PC-9 (cell line): ENCODE results near the gene CA12. TPM values are rescaled to one million over a fixed set of nuclear protein-coding genes. Genes with fewer than 3 reads are reported as not detected.

Source experiments
- BruUV-seq: library from RNA; stranded (reverse); fragments of 400-500 nt; replicated peaks from 2 replicates; lab custom pipeline; 2021; lab: Mats Ljungman, UMichigan
- CTCF ChIA-PET: fragments of 300-600 bp; sonication (Branson Sonifier 250); formaldehyde crosslinking; loops from one replicate; lab custom pipeline; 2022; ENCODE audit warnings: antibody characterized with exemption; lab: Charles Lee
- POLR2A ChIA-PET: fragments of 300-600 bp; sonication (Branson Sonifier 250); formaldehyde crosslinking; loops from one replicate; lab custom pipeline; 2022; ENCODE audit warnings: antibody characterized with exemption; ENCODE audit not compliant: unreplicated experiment; lab: Charles Lee
- DNase-seq, 2 experiments: peaks; one replicate each; pipeline versions ENCODE4 v3.0.0 to v3.0.0-alpha.2; 2015 to 2022; ENCODE audit warnings: mixed read lengths in 1 of 2
- H2AFZ ChIP-seq: fragments of 200-600 bp; sonication (generic); 2 replicates; pipeline ENCODE4 v1.8.1; 2017; ENCODE audit warnings: antibody characterized with exemption
- H3F3A ChIP-seq: fragments of 200-600 bp; sonication (generic); 2 replicates; pipeline ENCODE4 v1.8.1; 2017; ENCODE audit warnings: antibody characterized with exemption, mild to moderate bottlenecking, low read depth; ENCODE audit not compliant: insufficient read depth
- H3K27ac ChIP-seq: fragments of 200-600 bp; sonication (generic); 2 replicates; pipeline ENCODE4 v1.6.1; 2016; ENCODE audit warnings: mixed run types
- H3K27me3 ChIP-seq: fragments of 200-600 bp; sonication (generic); 2 replicates; pipeline ENCODE4 v1.6.1; 2016; ENCODE audit warnings: low read depth, mixed run types; ENCODE audit not compliant: insufficient read depth
- H3K36me3 ChIP-seq: fragments of 200-600 bp; sonication (generic); 2 replicates; pipeline ENCODE4 v1.6.1; 2016; ENCODE audit warnings: low read depth, mixed run types
- H3K4me1 ChIP-seq: fragments of 200-600 bp; sonication (generic); replicated peaks from 2 replicates; pipeline ENCODE4 v1.6.1; 2016; ENCODE audit warnings: mixed run types; ENCODE audit not compliant: insufficient read depth
- H3K4me2 ChIP-seq: fragments of 200-600 bp; sonication (generic); 2 replicates; pipeline ENCODE4 v1.6.1; 2017; ENCODE audit warnings: mixed run types
- H3K4me3 ChIP-seq: fragments of 200-600 bp; sonication (generic); 2 replicates; pipeline ENCODE4 v1.6.1; 2016; ENCODE audit warnings: mixed run types
- H3K79me2 ChIP-seq: fragments of 200-600 bp; sonication (generic); 2 replicates; pipeline ENCODE4 v1.6.1; 2017; ENCODE audit warnings: low read depth, mixed run types
- H3K9me2 ChIP-seq: fragments of 200-600 bp; sonication (generic); 2 replicates; pipeline ENCODE4 v1.8.1; 2017; ENCODE audit warnings: mild to moderate bottlenecking; ENCODE audit not compliant: insufficient read depth
- H3K9me3 ChIP-seq: fragments of 200-600 bp; sonication (generic); 2 replicates; pipeline ENCODE4 v1.8.1; 2016; ENCODE audit warnings: low read depth; ENCODE audit not compliant: insufficient read depth
- H4K20me1 ChIP-seq: fragments of 200-600 bp; sonication (generic); 2 replicates; pipeline ENCODE4 v1.8.1; 2017; ENCODE audit not compliant: insufficient read depth
- CTCF ChIP-seq: fragments of 200-600 bp; sonication (generic); conservative IDR thresholded peaks from 2 replicates; pipeline ENCODE4 v1.6.1; 2017; ENCODE audit warnings: mixed run types, antibody characterized with exemption, mild to moderate bottlenecking, moderate library complexity
- EZH2 ChIP-seq: fragments of 200-600 bp; sonication (generic); IDR thresholded peaks from 2 replicates; pipeline ENCODE4 v1.8.0; 2017; ENCODE audit warnings: antibody characterized with exemption, low read depth
- intact Hi-C: fragments of 100-400 bp; cut with micrococcal nuclease; formaldehyde crosslinking; loops from one replicate; pipeline ENCODE4 v1.10.0; 2022; ENCODE audit not compliant: unreplicated experiment
- total RNA-seq: library from RNA; stranded (reverse); gene quantifications from 2 replicates; pipeline ENCODE4 v1.2.3, GENCODE V29; 2021

Gene CA12
- total RNA-seq, 1 experiment from 2014 or later: 4.6 TPM

- CTCF ChIA-PET: interaction anchor here (0.5 kb wide), 1 partner anchor 421 kb away, joined by 5 read pairs; no protein-coding TSS in a partner anchor
- Histone ChIP-seq H4K20me1 (no peaks in the 10 kb centered on the region), H3K79me2 (no peaks in the 10 kb centered on the region), H3K36me3 (no peaks in the 10 kb centered on the region), H3F3A (no peaks in the 10 kb centered on the region), H3K4me1 (peaks cover 14% of the 10 kb centered on the region), H3K27ac (peak overlapping the region; percentile 14; the same call in 1 of the 2 replicates), H3K27me3 (no peaks in the 10 kb centered on the region), H3K9me2 (no peaks in the 10 kb centered on the region), H3K9me3 (no peaks in the 10 kb centered on the region), H3K4me2 (no peak overlapping the region), H2AFZ (no peak overlapping the region), H3K4me3 (no peak overlapping the region)
- intact Hi-C loops: loop anchor here (10.0 kb wide), 1 partner anchor 46 kb away; no protein-coding TSS in a partner anchor
- TF ChIP-seq EZH2: no peak
- no peak for TF ChIP-seq CTCF
- POLR2A ChIA-PET: interaction anchor here (0.6 to 0.7 kb wide), 2 partner anchors 11 to 12 kb away, joined by 5 read pairs; no protein-coding TSS in a partner anchor
- no TSS peak for BruUV-seq
- peak; percentile 39 to 44 for DNase-seq
These were observed 33.3 kb downstream of the CA12 start for GRCh38 chr15:63348392-63348791.

GRCh38 chr15:63347074-63347857 is 34.4 kb downstream of the CA12 start:
- Histone ChIP-seq H3K9me2 (no peaks in the 10 kb centered on the region), H3K36me3 (no peaks in the 10 kb centered on the region), H3K4me1 (peaks cover 14% of the 10 kb centered on the region), H3K79me2 (no peaks in the 10 kb centered on the region), H3K9me3 (no peaks in the 10 kb centered on the region), H4K20me1 (no peaks in the 10 kb centered on the region), H3K4me3 (no peak overlapping the region), H3K27me3 (no peaks in the 10 kb centered on the region), H3K4me2 (no peak overlapping the region), H3K27ac (no peak overlapping the region), H3F3A (no peaks in the 10 kb centered on the region), H2AFZ (no peak overlapping the region)
- TF ChIP-seq CTCF (no peak), EZH2 (no peak)
- intact Hi-C loops: loop anchor here (10.0 kb wide), 1 partner anchor 48 kb away; no protein-coding TSS in a partner anchor
- ChIA-PET CTCF (no interaction called here), POLR2A (no interaction called here)
- no peak for DNase-seq
- no TSS peak for BruUV-seq

- H3F3A ChIP-seq: no peaks in the 10 kb centered on the region
- no peak overlapping the region for H3K4me2 ChIP-seq
- no peak overlapping the region for H3K27ac ChIP-seq
- BruUV-seq: no TSS peak
- ChIA-PET POLR2A (no interaction called here), CTCF (interaction anchor here (0.6 kb wide), 1 partner anchor 109 kb away, joined by 4 read pairs; no protein-coding TSS in a partner anchor)
- H2AFZ ChIP-seq: no peak overlapping the region
- no peaks in the 10 kb centered on the region for H3K79me2 ChIP-seq
- H3K9me3 ChIP-seq: no peaks in the 10 kb centered on the region
- no peak overlapping the region for H3K4me3 ChIP-seq
- H4K20me1 ChIP-seq: no peaks in the 10 kb centered on the region
- peaks cover 14% of the 10 kb centered on the region for H3K4me1 ChIP-seq
- no peak for DNase-seq
- no peaks in the 10 kb centered on the region for H3K27me3 ChIP-seq
- intact Hi-C loops: loop anchor here (10.0 kb wide), 1 partner anchor 49 kb away; no protein-coding TSS in a partner anchor
- no peak for TF ChIP-seq CTCF
- no peak for TF ChIP-seq EZH2
- no peaks in the 10 kb centered on the region for H3K36me3 ChIP-seq
- H3K9me2 ChIP-seq: no peaks in the 10 kb centered on the region
These were observed 36.3 kb downstream of the CA12 start for GRCh38 chr15:63345391-63345752.
